NOMO-1 (cell line): Measurements from ENCODE around the gene PDE8A.

Source experiments
- DNase-seq, 2 experiments: peaks; one replicate each; lab custom pipeline; 2025; ENCODE audit not compliant: unreplicated experiment in 2 of 2; lab: John Stamatoyannopoulos, UW

PDE8A gene

DNA sequence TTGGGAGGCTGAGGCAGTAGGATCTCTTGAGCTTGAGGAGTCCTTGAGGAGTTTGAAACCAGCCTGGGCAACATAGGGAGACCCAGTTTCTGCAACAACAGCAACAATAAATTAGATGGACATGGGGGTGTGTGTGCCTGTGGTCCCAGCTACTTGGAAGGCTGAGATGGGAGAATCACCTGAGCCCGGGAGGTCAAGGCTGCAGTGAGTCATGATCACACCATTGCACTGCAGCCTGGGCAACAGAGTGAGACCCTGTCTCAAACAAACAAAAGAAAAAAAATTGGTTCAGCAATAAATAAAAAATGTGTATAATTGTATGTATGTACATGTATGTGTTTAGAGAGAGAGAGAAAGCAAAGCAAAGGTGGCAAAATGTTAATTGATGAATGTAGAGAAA, 83.1 kb downstream of the PDE8A start:
- no peak for DNase-seq

- DNase-seq, result no peak
Observed at GRCh38 chr15:85071061-85071460, 89.4 kb downstream of the PDE8A start.

DNA sequence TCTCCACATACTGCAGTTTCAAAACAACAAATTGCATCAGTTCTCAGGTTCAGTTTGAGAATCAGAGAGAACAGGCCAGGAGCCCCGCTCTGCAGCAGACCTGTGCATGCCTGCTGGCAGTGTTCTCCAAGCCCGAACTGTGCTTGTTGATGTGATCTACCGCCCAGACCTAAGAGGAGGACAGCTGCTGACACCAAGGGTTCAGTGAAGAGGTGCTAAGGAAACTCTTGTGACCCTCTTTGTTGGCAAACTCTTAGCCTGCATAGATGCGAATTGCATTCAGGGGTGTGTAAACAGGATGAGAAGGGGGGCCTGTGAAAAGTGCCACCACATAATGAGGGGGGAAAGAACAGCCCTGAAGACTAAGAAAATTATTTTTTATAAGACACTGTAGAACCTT, 89.8 kb downstream of the PDE8A start:
- DNase-seq, result no peak

DNA sequence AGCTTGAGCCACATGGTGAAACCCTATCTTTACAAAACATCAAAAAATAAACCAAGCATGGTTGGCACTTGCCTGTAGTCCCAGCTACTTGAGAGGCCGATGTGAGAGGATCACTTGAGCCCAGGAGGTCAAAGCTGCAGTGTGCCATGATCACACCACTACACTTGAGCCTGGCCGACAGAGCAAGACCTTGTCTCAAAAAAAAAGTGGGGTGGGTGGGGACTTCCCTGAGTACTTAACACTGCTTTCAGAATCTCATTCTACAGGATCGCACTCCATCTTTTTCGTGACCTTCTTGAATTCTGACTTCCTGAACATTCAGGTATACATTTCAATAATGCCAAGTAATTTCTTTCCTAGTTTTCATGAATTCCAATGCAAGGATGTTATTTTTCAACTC, 91.3 kb downstream of the PDE8A start:
- DNase-seq, result no peak

DNA sequence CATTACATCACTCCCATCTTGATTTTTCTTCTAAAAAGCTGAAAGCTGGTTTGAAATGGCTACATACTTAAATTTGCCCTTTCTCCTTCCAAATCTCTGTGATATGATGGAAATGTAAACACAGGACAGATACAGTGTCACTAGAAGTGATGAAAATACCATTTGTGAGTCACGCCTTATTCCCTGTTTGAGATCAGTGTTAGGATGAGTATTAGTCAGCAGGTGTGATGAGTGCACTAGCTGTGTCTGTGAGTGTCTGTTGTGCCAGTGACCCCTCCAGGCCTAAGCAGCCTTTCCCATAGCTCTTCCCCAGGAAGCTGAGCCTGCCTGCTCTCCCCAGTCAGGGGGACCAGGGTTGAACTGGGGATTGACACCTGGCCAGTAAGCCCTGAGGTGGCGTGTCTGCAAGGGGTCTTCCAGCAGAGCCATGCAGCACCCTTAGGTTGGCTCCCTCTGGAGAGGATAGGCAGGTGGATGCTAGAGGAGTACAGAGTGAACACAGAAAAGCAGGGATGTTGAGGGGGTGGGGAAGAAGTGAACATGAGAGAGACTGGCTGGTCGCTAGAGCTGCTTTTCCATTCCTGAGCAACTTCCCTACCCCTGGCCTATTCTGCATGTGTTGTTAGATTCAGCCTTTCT, 92.0 kb downstream of the PDE8A start:
- no peak for DNase-seq

DNA sequence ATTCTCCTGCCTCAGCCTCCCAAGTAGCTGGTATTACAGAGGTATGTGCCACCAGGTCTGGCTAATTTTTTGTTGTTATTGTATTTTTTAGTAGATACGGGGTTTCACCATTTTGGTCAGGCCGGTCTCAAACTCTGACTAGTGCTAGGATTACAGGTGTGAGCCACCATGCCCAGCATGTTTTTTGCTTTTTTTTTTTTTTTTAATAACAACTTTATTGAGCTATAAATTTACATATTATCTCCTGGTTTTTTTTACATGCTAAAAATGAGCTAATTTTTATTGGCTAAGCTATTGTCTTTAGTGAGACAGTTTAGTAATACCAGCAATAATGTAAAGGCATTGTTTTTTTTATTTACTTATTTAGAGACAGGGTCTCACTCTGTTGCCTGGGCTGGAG, 105.2 kb downstream of the PDE8A start:
- DNase-seq, result no peak

DNA sequence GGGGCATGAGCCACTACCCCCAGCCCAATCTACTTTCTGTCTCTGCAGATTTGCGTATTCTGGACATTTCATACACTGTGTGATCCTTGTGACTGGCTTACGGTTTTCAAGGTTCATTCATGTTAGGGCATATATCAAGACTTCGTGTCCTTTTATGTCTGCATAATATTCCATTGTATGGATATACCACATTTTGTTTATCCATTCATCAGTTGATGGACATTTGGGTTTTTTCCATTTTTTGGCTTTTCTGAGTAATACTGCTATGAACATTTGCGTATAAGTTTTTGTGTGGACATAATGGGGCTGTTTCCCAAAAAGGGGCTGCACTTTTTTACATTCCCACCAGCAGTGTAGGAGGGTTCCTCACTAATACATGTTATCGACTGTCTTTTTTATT, 106.6 kb downstream of the PDE8A start:
- DNase-seq, result no peak

DNA sequence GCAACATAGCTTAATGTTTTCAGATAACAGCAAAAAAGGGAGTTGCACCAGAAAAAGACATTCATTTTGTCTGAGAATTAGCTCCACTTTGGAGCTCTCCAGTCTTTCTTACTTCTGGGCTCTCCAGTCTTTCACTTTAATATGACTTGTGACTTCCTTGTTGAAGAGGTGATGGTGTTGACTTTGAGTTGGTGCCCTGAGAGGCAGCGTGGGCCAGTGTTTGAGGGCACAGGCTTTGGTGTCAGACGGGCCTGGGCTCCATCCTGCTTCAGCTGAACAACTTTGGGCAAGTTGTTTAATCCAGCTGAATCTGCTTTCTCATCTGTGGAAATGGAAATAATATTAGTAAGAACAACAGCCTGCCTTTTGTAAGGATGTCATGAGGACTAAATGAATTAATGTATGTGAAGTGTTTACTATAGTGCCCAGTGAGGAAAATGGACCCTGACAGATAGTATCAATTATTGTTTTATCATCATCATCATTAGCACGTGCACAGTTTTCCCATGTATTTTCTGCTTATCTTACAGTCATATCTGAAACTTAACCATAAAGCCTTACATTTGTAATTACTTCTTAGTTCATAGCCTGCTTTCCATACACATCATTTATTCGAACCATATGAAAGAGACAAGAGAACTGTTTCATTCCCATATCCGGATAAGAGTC, 108.4 kb downstream of the PDE8A start:
- DNase-seq, result no peak

DNA sequence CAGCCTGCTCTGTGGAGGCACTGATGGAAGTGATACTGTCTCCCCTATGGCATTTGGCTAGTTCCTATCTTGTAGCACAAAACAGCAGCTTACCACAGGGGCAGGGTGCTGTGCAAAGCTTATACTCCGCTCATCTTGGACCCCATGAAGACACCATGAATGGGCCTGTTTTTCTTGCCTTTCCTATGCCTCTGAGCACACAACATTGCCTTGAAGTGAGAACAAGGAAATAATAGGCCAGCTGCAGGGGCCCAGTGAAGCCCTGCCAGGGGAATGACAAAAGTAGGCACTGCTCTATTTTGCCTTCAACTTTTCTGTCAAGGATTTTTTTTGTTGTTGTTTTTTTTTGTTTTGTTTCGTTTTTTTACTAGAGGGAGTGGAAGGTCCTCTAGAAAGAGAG, 110.3 kb downstream of the PDE8A start:
- DNase-seq, result no peak

DNA sequence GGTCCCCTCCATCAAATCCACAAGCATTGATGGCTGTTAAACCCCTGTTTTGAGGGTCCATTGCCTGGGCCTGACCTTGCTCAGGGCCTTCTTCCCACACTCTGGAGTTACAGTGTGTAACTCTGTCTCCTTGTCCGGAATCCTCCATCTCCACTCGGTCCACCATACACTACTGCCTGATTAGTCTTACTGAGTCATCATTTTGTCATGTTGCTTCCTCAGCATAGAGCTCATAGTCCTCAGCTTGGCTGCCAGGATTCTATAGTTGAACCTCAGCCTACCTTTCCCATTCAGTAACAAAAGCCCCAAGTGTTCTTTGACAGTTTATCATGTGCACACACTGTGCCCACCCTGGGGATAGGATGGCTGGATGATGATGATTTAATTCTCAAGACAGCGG, 113.0 kb downstream of the PDE8A start:
- no peak for DNase-seq

DNA sequence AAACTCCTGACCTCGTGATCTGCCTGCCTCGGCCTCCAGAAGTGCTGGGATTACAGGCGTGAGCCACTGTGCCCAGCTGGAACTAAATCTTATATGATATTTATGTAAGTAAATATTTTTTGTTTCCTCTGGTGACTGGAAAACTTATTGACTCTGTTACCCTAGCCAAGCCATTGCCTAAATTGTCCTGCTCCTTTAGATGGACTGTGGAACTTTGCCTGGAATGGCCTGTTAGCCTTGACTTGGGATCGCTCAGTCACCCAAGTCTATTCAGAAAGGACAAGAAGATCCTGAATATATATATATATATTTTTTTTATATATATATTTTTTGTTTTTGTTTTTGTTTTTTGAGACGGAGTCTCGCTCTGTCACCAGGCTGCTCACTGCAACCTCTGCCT, 113.9 kb downstream of the PDE8A start:
- no peak for DNase-seq

DNA sequence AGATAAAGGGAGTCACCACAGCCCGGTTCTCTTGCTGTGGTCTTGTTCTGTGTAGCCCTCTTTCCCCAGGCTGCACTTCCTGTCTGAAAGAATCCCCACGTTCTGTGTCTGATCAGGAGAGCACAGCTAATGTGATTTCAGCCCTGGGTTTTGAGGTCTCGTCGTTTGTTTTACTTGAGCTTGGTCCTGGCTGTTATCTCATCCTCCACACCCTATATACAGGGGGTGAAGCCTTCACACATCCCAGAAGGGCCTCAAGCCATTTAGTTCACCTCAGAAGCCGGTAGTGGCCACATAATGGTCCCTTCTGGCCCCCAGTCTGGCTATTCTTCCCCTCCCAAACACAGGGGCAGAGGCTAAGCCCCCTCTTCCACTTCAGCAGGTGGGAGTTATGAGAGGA, 115.6 kb downstream of the PDE8A start:
- DNase-seq, result no peak

- DNase-seq, result no peak
Observed at GRCh38 chr15:85097725-85098124, 116.1 kb downstream of the PDE8A start.

DNA sequence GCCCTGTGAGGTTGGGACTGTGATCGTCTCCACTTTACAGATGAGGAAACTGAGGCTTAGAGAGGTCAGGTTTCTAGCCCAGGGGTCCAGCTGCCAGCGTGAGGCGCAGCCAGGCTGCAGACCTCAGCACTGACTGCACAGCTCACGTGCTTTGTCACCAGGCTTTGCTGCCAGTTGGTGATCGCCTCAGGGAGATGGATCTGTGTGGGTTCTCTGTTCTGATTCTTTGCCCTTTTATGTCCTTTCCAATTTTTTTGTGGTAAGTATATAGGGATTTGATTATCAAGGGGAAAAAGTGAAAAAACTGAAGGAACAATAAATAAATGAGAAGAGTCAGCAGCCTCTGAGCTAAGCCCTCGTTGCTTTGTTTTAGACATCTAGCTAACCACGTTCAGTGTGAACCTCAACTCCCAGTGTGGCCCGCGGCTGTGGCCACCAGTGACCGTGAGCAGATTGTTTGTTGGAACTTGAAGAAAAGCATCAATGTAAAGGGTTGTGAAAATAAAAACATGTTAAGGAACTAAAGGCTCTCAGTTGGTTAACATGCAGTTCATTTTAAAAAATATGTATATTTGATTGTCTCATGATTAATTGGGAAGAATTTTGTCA, 117.6 kb downstream of the PDE8A start:
- DNase-seq, result no peak

DNA sequence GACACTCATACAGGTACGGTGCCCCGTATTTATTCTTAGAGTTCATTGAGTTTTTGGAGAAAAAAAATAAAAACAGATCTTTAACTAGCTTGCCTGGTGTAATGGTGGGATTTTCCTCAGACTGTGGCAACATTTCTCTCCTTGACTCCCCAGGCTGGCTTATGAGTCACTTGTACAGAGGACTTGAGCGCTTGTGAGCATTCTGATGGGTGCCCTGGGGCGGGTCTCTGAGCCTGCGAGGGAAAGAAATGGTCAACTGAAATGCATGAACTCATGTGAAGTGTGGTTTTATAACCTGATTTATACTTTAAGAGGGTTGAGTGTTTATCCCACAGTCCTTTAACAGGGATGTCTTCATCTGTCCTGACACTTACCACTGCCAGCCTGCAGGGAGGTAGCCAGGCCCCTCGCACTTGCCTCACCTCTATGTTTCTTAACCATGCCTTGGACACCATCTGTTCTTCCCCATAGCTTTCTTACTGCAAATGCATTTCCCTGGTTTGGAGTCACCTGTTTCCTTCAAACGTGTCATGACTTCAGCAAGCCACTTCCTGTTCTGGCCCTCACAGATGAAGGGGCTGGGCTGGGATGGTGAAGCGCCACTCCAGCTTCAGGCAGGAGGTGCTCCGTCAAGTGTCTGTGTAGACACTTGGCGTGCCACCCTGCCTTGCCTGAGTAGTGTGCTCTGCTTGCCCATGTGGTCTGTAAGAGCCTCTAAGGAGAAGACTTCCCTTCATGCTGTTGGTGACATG, 118.7 kb downstream of the PDE8A start:
- peak in 1 of 2 experiments; percentile 1 for DNase-seq

DNA sequence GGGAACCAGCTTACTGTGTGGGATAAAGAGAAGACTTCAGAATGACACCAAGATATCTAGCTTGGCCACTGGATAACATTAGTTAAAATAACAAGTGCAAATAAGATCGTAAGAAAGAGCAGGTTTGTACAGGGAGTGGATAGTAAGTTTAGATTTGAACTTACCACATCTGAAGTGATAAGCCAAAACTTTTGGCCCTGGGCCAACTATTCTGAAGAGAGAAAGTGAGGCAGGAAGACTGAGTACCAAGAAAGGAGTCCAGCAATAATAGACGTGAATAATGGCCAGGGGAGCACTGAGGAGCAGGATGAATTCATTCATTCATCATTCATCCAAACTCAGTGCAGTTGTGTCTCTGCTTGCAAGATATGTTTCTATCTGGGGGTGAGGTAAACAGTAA, 122.9 kb downstream of the PDE8A start:
- DNase-seq, result no peak

- DNase-seq, result no peak
Observed at GRCh38 chr15:85108136-85108535, 126.5 kb downstream of the PDE8A start.

DNA sequence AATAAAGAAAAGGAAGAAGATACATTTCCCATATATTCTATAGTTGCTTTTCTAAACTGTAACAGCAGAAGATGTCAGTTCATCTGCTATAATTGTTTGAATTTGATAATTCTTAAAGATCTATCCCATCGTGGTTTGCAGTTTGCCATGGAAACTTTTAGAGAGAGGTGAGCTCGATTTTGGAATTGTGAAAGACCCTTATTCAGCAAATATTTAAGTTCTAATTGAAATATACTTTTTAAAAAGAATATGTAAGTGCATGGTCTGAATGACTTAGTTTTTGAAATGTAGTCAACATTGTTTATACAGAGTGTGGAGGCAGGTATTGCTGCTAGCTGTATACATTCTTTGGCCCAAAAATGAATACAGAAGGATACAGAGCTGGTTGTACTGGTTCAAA, 127.7 kb downstream of the PDE8A start:
- no peak for DNase-seq

GRCh38 chr15:85112997-85113396, 131.3 kb downstream of the PDE8A start:
- DNase-seq, result no peak

- no peak for DNase-seq
Observed at GRCh38 chr15:85114886-85115285, 133.2 kb downstream of the PDE8A start.

DNA sequence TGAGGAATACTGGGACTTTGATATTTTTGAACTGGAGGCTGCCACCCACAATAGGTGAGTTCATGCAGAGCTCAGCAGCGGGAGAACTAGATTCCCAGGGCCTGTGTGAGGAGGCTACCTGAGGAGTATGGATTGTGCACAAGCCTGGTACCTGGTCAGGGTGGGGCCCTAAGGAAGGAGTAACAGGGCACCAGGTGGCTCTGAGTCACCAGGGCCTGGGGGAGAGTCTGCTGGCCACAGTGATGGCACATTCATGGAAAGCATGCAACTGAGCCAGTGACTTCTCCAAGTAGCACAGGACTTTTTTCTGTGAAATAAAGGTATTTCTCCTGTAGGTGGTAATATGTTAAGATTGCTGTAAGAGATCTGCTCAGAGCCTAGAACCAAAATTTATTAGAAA, 134.4 kb downstream of the PDE8A start:
- DNase-seq, result no peak

DNA sequence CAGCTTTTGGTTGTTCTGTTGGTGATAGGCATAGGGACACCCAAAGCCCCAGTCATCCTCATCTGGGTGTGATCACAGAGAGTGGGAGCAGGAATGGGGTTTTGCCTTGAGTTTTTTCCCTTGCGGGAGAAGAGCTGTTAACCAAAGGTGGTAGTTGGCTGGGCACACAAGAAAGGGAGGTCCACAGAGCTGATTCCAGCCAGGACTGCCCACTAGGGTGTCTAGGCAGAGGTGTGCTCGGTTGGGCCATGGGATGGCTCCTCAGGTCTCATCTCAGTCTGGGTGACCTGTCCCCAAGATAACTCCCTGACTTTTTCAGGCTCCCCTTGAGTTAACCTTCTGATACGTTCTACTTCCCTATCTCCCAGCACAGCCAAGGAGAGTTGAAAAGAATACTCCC, 134.8 kb downstream of the PDE8A start:
- no peak for DNase-seq
